HG03039 (cell line): ENCODE results near the gene PCNA.

ENCODE experiments used
- ATAC-seq: cut with Tn5 transposase; IDR thresholded peaks from one replicate; pipeline ENCODE4 v1.9.1; 2021; ENCODE audit warnings: mild to moderate bottlenecking, moderate library complexity; ENCODE audit not compliant: unreplicated experiment

PCNA gene

DNA sequence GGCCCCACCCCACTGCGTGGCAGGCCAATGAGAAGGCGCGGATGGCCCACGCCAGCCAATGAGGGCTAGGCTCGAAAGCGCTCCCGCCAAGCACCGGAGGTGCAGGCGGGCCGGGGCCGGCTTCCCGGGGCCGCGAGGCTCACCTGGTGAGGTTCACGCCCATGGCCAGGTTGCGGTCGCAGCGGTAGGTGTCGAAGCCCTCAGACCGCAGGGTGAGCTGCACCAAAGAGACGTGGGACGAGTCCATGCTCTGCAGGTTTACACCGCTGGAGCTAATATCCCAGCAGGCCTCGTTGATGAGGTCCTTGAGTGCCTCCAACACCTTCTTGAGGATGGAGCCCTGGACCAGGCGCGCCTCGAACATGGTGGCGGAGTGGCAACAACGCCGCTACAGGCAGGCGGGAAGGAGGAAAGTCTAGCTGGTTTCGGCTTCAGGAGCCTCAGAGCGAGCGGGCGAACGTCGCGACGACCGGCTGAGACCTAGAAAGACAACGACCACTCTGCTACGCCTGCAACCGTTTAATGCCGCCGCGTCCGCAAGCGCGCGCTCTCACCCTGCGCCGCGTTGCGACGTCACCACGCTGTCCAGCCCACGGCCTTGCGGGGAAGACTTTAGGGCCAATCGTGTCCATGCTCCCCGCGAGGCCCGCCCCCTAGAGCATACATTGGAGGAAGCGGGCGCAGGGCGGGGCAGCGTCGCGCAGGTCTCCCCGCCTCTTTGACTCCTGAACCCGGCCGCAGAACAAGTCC lies at the start of gene PCNA:
Gene PCNA, minus strand, starts transcription at position 524 of the 750 bp plus-strand sequence. Its CDS starts 160 bp downstream, at position 364.
- peak; percentile 89 for ATAC-seq

DNA sequence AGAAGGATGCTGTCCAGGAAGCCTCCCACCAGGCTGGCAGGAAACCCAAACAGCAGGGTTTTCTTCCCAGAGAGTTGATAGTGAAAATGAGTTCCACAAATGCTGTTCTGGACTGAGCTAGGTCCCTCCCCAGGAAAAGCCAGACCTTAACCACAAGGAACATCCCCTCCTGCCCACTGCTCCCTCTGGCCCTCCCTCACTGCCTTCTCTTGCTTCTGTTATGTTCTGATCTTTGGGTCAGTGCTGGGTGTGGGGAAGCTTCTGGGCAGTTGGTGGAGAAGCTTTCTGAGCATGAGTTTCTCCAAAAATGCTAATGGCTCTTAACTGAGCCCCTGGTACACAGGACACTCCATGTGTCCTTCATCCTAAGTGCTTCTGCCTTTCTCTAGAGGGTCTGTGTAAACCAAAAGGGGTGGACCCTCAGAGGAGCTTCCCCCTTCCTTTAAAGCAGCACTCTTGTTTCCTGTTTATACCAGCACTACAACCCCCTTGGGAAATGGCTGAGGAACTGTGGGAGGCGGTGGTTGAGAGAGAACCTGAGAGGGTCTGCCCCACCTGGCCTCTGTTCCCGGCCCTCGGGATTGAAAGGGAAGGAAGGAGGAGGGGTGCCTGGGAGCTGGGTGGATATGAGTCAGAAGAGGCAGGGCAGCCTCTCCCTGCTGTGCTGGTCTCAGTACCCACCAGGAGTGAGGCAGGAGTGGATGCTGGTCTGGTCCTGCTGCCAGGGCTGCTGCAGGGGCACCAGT lies 49.1 kb upstream of the PCNA start:
- ATAC-seq = no peak

DNA sequence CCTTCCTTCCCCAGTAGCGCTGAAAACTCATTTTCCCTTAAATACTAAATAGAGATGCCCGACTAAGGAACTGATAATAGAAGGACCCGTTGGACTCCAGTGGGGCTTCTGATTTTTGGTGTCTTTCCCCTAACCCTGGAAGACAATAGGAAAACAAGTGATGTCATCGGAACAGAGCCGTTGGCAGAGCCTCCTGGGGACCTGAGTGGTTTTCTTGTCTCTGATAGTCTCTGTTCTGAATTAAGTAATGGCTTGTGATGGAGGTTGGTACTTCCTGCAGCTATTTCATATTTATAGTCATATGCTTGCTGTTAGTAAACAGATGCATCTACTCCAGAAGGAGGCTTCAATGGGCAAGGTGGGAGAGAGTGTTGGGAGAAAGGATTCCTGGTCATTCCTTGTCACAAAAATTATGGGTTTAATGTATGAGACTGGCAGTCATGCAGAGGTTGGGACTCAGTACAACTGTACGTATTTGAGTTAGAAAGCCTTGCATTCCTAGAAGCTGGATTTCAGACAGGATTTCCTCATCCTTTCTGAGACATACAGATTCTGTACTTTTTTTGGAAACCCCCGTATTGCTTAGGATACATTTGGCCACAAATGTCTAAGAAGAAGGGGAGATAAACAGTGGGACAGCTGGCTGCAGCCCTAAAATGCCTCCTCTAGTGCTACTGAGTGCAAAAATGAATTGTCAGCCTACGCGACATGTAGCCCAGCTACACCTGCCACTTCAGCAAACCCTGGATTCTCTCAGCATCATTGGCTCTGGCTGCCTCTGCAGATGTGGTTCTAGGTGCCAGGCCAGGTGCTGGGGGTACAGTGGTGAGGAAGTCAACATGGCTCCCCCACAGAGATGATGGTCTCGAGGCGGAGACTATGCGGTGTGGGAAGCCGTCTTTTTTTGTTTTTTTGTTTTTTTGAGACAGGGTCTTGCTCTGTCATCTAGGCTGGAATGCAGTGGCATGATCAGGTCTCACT lies 45.2 kb upstream of the PCNA start:
- no peak for ATAC-seq

DNA sequence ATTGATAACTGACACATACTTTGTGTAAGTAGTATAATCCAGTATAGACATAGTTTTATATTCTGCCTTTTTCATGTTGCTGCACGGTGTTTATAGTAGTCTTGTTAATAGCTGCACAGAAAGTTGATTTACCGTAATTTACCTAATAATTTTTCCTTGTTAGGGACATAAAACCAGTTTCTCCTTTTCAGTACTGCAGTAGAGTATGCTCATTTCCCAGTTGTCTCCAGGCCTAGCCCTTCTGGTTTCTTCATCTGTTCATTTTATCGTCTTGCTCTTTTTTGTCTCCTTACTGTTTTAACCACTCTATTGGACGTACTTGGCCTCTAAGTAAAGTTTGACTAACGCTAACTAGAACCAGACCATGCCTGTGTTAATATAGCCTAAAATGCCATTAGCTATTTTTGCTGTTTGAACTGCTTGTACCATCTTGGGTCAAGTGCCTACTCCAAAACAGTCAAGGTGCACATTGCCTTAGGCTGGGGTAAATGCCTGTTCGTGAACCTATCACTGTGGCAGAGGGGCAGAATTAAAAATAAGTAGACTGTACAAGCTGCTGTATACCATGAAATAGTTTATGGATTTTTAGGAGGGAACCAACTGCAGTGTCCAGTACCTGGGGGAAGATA lies 41.9 kb upstream of the PCNA start:
- no peak for ATAC-seq

DNA sequence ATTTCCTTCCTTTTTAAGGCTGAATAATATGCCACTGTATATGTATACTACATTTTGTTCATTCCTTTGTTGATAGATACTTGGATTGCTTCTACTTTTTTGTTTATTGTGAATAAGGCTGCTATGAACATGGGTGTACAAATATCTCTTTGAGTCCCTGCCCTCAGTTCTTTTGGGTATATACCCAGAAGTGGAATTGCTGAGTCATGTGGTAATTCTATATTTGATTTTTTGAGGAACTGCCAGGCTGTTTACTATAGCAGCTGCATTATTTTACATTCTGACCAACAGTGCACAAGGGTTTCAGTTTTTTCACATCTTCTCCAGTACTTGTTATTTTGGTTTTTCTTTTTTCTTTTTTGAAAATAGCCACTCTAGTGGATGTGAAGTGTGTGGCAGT lies 41.1 kb upstream of the PCNA start:
- no peak for ATAC-seq

DNA sequence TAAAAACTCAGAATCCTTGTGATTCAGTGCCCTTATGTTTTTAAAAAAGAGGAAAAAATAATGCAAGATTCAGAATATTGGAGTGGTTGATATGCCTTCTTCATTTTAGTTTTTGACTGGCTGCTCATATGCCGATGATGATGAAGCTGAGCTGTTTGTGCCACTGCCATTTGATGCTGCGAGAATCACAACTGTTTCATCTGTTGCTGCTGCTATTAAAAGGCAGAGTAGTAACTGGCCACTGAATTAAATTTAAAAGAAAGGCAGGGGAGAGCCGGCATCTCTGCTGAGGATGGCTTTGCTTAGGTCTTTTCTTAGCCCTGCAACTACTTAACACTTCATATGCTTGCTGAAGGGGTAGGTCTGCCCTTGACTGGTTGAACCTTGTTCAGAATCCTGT lies 40.2 kb upstream of the PCNA start:
- ATAC-seq = no peak

DNA sequence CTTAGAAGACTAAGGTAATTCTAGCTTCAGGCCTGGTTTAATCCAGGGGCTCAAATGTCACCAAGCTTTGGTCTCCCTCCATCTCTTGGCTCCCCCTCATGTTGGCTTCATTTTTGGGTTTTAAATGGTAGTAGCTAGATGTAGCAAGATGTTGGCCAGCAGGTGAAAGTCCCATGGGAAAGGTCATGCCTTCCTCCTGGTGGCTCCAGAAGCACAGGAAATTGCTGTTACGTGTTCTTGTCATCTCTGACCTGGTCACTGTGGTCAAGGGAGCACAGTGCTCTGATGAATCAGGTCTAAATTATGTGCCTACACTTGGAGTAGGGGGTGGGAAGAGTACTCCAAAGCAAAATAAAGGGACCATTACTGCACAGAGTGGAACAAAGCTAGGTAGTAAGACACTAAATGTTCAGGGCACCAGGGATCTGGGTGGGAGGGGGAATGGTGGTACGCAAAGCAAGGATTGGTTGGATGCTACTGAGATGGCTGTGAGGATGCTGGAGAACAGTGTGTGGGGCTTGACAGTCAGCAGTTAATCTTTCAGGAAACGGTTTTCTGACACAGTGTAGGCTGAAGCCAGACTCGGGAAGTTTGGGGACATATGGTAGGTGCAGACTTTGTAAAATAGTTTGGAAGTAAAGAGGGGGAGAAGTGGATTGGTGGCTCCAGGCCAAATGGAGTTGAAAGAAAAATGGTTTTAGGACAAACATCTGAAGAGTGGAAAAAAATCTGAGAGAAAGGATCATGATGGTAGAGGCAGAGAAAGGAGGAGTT lies 37.1 kb upstream of the PCNA start:
- ATAC-seq = no peak

DNA sequence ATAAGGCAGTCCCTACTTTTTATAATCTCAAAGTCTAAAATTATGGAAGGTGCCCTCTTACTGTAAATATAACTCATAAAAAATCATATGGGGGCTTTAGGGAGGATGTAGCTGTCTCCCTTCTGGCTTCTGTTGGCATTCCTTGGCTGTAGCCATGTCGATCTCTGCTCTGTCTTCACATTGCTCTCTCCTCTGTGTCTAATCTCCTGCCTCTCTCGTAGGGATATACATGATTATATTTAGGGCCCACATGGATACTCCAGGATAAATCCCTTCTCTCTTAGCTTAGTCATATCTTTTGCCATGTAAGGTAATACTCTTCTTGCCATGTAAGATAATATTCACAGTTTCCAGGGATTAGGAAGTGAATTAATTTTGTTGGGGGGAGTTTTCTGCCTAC lies 35.6 kb upstream of the PCNA start:
- ATAC-seq = no peak

DNA sequence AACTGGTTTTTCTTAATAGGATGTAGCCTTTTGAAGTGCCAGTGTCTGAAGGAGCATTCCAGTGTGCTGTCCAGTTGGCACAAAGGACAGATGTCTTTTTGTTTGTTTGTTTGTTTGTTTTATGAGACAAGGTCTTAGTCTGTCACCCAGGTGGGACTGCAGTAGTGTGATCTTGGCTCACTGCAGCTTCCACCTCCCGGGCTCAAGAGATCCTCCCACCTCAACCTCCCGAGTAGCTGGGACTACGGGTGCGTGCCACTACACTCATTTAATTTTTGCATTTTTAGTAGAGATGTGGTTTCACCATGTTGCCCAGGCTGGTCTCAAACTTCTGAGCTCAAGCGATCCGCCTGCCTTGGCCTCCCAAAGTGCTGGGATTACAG lies 34.8 kb upstream of the PCNA start:
- no peak for ATAC-seq

DNA sequence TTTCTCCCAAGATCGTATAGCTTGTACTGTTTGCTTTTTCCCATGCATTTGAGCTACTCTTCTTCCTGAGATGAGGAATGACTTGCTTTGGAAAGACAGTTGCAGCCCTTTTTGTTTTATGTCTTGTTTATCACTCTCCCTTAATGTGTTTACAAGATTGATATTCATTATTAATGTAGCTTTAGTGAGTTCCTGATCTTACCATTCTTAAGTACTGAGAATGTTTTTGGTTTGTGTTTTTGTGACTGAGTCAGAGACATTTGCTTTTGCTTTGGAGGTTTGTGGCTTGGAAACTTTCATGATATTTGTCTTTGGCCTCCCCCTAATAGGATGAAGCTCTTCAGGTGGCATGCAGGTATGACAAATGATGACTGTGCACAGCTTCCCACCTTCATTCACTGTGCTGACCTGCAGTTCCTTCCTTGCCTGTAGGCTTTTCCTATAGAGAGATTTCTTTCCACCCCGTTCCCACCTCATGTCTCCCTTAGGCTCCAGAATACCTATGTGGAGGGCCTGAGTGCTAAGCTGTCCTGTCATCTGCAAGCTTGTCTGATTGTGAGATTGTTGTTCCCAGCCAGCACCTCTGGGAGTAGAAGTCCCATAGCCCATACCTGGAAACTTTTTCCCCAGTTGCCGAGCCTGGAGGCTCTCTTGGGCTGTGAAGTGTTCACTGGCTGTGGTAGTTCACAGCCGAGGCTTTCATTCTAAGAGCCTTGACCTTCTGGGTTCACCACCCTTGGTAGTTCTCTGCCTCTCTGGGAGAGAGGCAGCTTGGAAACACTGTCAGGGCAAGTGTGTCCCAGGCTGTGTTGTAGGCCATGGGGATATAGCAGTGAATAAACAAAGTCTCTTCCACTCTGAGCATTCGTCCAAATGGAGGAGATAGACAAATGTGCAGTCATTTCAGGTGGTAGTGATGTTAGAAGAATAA lies 34.1 kb upstream of the PCNA start:
- ATAC-seq = no peak

DNA sequence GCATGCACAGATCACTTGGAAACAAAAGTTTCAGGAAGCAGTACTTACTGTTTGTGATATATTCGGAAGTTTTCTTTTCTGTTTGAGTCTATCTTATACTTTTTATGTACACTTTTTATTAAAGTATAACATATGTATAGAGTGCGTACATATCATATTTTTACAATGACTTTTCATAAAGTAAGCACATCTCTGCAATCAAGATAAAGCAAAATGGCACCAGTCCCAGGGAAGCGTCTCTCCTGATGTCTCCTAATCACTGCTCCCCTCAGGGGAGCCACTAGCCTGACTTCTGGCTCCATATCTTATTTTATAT lies 33.4 kb upstream of the PCNA start:
- no peak for ATAC-seq

DNA sequence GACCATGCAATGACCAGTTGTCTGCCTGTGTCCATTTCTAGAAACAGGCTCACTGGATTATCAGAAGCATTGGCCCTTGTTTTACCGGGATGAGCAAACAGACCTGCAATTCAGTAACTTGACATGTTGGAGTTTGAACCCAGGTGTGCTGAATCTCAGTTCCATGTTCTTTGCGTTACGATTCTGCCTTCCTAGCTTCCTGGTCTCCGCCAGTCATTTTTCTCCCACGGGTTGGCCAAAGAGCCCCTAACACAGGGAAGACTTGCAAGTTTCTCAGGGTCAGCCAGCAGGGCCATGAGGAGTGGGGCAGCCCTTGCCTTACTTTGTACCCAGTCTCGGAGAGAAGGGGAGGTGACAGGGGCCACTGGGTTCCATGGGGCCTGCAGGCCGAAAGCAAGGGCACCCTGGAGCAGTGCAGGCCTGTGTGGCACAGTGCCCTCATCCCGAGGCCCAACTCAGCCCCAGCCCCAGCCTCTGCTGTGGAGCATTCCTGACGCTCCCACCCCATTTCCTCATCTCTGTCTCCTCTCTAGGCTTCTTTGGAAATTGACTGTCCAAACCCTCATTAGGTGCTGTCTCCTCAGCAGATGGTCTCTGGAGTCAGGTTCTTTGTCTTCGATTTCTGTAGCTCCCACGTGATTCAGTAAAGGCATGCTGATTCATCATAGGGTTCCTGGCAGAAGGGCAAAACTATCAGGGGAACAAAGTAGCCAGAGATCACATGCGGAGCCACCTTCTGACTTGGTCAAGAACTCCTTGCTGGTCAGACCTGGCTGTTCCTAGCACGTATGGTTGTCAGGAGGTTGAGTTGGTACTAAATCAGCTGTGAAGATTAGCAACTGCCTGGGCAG lies 30.7 kb upstream of the PCNA start:
- no peak for ATAC-seq

DNA sequence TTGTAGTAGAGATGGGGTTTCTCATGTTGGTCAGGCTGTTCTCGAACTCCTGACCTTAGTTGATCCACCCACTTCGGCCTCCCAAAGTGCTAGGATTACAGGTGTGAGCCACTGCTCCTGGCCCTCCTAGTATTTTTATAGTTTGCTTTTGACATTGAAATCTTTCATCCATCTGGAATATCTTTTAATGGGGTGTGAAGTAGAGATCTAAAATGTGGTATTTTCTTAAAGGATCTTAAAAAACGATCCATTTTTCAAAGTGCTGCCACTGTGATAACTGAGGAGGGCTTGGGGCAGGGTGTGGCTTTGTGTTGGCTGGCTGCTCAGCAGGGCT lies 30.1 kb upstream of the PCNA start:
- ATAC-seq = no peak

DNA sequence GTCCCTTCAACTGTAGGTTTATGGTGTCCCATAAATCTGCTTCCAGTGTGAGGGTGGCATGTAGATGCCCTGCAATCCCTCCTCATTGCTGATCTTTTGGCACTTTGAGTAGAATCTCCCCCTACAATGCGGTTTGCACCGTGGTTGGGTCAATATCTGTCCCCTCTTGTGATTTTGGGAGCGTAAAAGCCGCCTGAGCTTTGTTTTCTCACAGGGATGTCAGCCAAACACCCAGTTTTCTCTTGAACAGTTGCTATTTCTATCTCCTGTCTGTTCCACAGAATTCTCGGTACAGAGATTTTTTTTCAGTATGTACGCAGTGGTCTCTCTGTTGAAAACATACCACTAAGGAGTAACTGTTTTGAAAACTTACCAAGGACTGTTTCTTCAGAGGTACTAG lies 28.8 kb upstream of the PCNA start:
- ATAC-seq = no peak

DNA sequence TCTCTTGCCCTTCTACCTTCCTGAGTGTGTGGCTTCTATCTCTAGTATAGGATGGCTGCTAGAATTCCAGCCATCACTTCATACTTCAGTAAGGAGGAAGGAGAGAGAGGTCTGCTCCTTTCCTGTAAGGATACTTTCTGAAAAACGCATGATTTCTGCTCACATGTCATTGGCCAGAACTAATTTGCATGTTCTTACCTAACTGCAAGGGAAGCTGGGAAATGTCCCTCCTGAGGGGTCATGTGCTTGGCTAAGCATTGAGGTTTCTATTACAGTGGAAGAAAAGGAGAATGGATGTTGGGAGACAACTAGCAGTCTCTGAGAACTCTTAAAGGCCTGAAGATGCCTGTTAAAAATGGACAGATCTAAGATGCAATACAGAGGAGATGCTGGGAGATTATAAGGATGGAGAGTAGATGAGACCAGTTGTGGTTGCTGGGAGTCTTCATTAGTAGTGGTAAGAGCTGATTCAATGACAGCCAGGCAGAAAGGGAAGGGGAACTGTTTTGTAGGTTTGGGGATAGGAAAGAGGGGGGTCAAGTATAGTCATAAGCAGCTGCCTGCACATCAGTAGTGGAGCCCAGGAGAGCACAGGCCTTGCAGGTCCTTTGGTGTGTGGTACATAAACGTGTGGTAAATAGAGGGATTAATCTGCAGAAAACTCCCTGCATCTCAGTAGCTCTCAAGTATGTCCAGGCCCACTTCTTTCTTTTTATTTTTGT lies 27.3 kb upstream of the PCNA start:
- ATAC-seq = no peak

DNA sequence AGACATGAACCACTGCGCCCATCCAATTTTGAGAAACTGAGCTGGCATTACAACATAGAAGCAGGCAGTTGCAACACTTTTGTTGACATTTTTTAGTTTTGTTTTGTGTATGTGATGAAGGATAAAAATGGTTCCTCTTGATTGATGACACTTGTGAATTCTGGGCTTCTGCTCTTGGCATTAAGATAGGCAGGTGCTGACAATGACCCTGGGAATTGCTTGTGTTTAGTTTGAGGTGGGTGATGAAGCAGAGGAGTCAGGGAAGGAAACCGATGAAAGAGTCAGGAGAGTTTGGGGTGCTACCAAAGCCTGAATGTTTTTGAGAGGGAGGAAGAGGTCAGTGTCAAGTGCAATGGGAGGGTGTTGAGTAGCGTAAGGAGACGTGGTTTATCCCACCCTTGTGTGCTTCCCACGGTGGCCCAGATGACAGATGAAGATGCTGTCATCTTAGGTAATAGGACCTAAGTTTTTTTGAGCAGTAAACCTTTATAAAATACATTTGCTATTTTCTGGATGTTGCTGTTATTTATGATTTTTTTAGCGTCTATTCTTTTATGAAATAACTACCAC lies 26.4 kb upstream of the PCNA start:
- no peak for ATAC-seq

DNA sequence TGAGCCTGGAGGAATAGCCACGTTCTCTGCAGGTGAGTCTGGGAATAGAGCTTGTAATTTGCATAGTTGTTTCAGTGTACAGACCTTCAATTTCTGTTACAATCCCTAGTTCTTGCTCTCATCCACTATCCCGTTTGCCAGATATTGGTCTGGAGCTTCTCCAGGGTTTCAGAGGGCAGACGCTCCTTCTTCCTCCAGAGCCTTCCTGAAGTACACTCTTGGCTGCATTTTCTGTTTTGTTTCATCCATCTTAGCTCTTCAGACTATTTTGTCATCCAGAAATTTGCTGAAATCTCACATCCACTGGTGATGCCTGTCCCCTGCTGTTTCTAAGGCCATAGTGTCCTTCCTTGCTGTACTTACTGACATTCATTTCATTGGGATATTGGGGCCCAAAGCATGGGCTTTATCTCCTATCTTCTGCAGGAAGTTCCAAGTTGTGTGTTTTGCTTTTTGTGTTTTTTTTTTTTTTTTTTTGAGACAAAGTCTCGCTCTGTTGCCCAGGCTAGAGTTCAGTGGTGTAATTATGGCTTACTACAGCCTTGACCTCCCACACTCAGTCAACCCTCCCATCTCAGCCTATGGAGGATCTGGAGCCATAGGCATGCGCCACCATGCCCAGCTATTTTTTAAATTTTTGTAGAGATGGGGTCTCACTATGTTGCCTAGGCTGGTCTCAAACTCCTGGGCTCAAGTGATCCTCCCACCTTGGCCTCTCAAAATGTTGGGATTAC lies 25.8 kb upstream of the PCNA start:
- ATAC-seq = no peak
